AG09309 (cell line): Measurements from ENCODE around the gene HOXD8.

ENCODE experiments used
- DNase-seq: peaks from one replicate; pipeline ENCODE4 v3.0.0-alpha.2; 2010; ENCODE audit warnings: low read depth
- H3K4me3 ChIP-seq: 2 replicates; pipeline ENCODE4 v1.5.1; 2011; ENCODE audit warnings: mild to moderate bottlenecking, low read depth, low read length, moderate library complexity; ENCODE audit not compliant: control insufficient read depth
- CTCF ChIP-seq: IDR thresholded peaks from 2 replicates; pipeline ENCODE4 v1.5.1; 2011; ENCODE audit warnings: mild to moderate bottlenecking, low read depth, low read length, inconsistent platforms; ENCODE audit not compliant: insufficient read depth, control insufficient read depth; ENCODE audit errors: missing control alignments

The HOXD8 gene

GRCh38 chr2:176172007-176172894 lies 42.7 kb downstream of the HOXD8 start:
- H3K4me3 ChIP-seq: no peak overlapping the region
- no peak for DNase-seq
- TF ChIP-seq CTCF: no peak

- TF ChIP-seq CTCF: no peak
- DNase-seq: no peak
- H3K4me3 ChIP-seq: no peak overlapping the region
Measured at GRCh38 chr2:176172895-176173566, 43.5 kb downstream of the HOXD8 start.

- TF ChIP-seq CTCF: no peak
- no peak for DNase-seq
- H3K4me3 ChIP-seq: no peak overlapping the region
Measured at GRCh38 chr2:176173567-176174381, 44.3 kb downstream of the HOXD8 start.

GRCh38 chr2:176174382-176174823 lies 44.9 kb downstream of the HOXD8 start:
- TF ChIP-seq CTCF: no peak
- DNase-seq: no peak
- no peak overlapping the region for H3K4me3 ChIP-seq

DNA sequence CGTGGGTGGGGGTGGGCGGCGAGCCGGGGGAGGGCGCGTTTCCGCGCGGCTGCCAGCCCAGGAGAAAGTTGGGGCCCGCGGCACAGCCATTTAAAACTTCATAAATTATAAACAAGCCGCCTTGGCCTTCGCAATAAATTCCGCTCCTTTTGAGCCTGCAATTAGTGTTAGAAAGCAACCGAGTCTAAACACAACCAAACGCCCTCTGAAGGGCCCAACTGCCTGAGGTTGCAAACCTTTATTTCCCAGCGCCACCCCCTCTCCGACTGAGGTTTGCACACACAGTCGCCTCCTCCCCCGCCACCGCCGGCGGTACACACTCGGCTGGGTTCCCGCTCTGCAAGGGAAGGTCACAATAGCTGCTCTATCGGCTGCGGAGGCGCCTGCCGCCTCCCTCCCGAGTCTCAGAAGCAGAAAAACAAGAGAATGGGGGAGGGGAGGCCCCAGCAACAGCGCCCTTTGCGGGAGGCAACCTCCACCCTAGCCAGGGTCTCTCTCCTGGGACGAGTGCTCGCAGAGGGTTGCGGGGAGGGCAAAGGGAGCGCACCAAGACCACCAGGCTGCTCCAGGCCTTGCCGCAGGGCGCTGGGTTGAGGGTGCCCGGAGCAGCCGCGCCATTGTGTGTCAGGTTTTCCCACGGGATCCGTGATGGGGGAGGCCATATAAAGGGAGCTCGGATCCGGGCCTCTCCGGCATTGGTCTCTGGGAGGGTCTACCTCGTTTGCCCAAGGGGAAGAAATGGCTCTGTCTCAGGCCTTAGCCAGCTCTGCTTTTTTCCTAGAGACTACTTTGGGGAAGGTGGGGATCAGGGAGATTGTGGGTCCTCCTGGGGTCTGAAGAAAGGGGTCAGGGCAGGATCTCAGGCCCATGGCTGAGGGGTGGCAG lies 45.6 kb downstream of the HOXD8 start:
- no peak for TF ChIP-seq CTCF
- DNase-seq: no peak
- no peak overlapping the region for H3K4me3 ChIP-seq
